A549 (cell line): ENCODE measurements around the gene GLIS1. TPM values are rescaled to one million over a fixed set of nuclear protein-coding genes. Genes with fewer than 3 reads are reported as not detected.
A peak's percentile ranks its signal among the peaks of the same experiment; 100 is the strongest.

Source experiments
- ATAC-seq, 2 experiments: fragments of 200-7000 bp in 1 of 2; fragments of >200 bp in 1 of 2; cut with Nextera tagmentation in 1 of 2; cut with Tn5 transposase in 1 of 2; 3 replicates each; pipeline versions ENCODE4 v1.8.0 to v1.9.1; 2018 to 2020; ENCODE audit warnings: mild to moderate bottlenecking in 1 of 2, moderate library complexity in 1 of 2
- CTCF ChIA-PET: fragments of 300-600 bp; sonication (Branson Sonifier 250); formaldehyde crosslinking; extraction: SDS; loops from one replicate; lab custom pipeline; 2021; ENCODE audit warnings: antibody characterized with exemption, inconsistent platforms; lab: Yijun Ruan, JAX
- POLR2A ChIA-PET: fragments of 350-600 bp; formaldehyde crosslinking; extraction: SDS; loops from one replicate; lab custom pipeline; 2021; ENCODE audit warnings: antibody characterized with exemption, inconsistent platforms; lab: Yijun Ruan, JAX
- DNase-seq, 2 experiments: peaks; one replicate each; pipeline versions ENCODE4 v3.0.0 to v3.0.0-alpha.2; 2011 to 2016; ENCODE audit warnings: low read depth in 1 of 2, low spot score in 1 of 2
- FAIRE-seq: peaks from 2 replicates; lab custom pipeline; 2011; peaks lifted over from hg19 to GRCh38; lab: Jason Lieb, UNC
- H3K27ac ChIP-seq, 2 experiments: fragments of >200 bp; sonication (Bioruptor Twin); formaldehyde crosslinking; 3 replicates each; pipeline ENCODE4 v1.5.1; 2016 to 2017
- H3K4me1 ChIP-seq: fragments of >200 bp; sonication (Bioruptor Twin); formaldehyde crosslinking; 3 replicates; pipeline ENCODE4 v1.6.1; 2016
- H3K4me2 ChIP-seq: fragments of >200 bp; sonication (Bioruptor Twin); formaldehyde crosslinking; 3 replicates; pipeline ENCODE4 v1.6.1; 2016
- H3K4me3 ChIP-seq: fragments of >200 bp; sonication (Bioruptor Twin); formaldehyde crosslinking; 3 replicates; pipeline ENCODE4 v1.5.1; 2016
- H3K9me3 ChIP-seq: fragments of >200 bp; sonication (Bioruptor Twin); formaldehyde crosslinking; 3 replicates; pipeline ENCODE4 v1.6.1; 2016
- ATOH8 ChIP-seq: fragments of 250-450 bp; sonication (Bioruptor Pico); IDR thresholded peaks from 2 replicates; pipeline ENCODE4 v1.5.0; 2020; ENCODE audit warnings: low read depth, mild to moderate bottlenecking, moderate library complexity
- BCL3 ChIP-seq: fragments of >200 bp; sonication (Bioruptor Twin); formaldehyde crosslinking; IDR thresholded peaks from 3 replicates; pipeline ENCODE4 v1.6.1; 2016
- CBX2 ChIP-seq: fragments of 200-600 bp; sonication (generic); IDR thresholded peaks from 2 replicates; pipeline ENCODE4 v1.6.1; 2016; ENCODE audit warnings: low read depth, mild to moderate bottlenecking, borderline replicate concordance
- CHD2 ChIP-seq: fragments of 150-350 bp; IDR thresholded peaks from 2 replicates; pipeline ENCODE4 v1.6.1; 2014; ENCODE audit warnings: low read length; ENCODE audit not compliant: partially characterized antibody
- E2F6 ChIP-seq: IDR thresholded peaks from 2 replicates; pipeline ENCODE4 v1.6.1; 2012; ENCODE audit warnings: low read depth, borderline replicate concordance
- EHF ChIP-seq: fragments of 250-450 bp; sonication (Bioruptor Pico); IDR thresholded peaks from 2 replicates; pipeline ENCODE4 v1.5.0; 2020; ENCODE audit warnings: mild to moderate bottlenecking
- EHMT2 ChIP-seq: fragments of 200-600 bp; sonication (generic); IDR thresholded peaks from 2 replicates; pipeline ENCODE4 v1.6.1; 2016; ENCODE audit warnings: antibody characterized with exemption, low read depth, mild to moderate bottlenecking, moderate library complexity
- ESRRA ChIP-seq: fragments of 150-350 bp; IDR thresholded peaks from 2 replicates; pipeline ENCODE4 v1.6.1; 2014; ENCODE audit warnings: mild to moderate bottlenecking, low read length, borderline replicate concordance
- GATA3 ChIP-seq: IDR thresholded peaks from 2 replicates; pipeline ENCODE4 v1.6.1; 2012; ENCODE audit warnings: borderline replicate concordance
- HES2 ChIP-seq: fragments of >200 bp; sonication (Bioruptor Twin); formaldehyde crosslinking; IDR thresholded peaks from 2 replicates; pipeline ENCODE4 v1.6.1; 2016
- HOXA7 ChIP-seq: fragments of 250-450 bp; sonication (Bioruptor Pico); IDR thresholded peaks from 2 replicates; pipeline ENCODE4 v1.5.0; 2020; ENCODE audit warnings: mild to moderate bottlenecking, moderate library complexity
- JUNB ChIP-seq: fragments of >200 bp; sonication (Bioruptor Twin); formaldehyde crosslinking; IDR thresholded peaks from 2 replicates; pipeline ENCODE4 v1.6.1; 2016
- MAZ ChIP-seq: fragments of 150-350 bp; IDR thresholded peaks from 2 replicates; pipeline ENCODE4 v1.6.1; 2014; ENCODE audit warnings: antibody characterized with exemption, low read depth, low read length, borderline replicate concordance
- MYC ChIP-seq: IDR thresholded peaks from 2 replicates; pipeline ENCODE4 v1.6.1; 2012; ENCODE audit warnings: mild to moderate bottlenecking, inconsistent platforms, low read length, improper control_type of control experiment, borderline replicate concordance
- NPAS2 ChIP-seq: fragments of 250-450 bp; sonication (Bioruptor Pico); IDR thresholded peaks from 2 replicates; pipeline ENCODE4 v1.8.0; 2022; ENCODE audit warnings: mild to moderate bottlenecking, moderate library complexity, borderline replicate concordance
- NR3C1 ChIP-seq: fragments of >200 bp; sonication (Bioruptor Twin); formaldehyde crosslinking; IDR thresholded peaks from 3 replicates; pipeline ENCODE4 v1.6.1; 2017
- POLR2A ChIP-seq: IDR thresholded peaks from 2 replicates; pipeline ENCODE4 v1.6.1; 2012; ENCODE audit warnings: mild to moderate bottlenecking, low read length
- RFX5 ChIP-seq: fragments of 450-650 bp; IDR thresholded peaks from 2 replicates; pipeline ENCODE4 v1.7.1; 2014; ENCODE audit warnings: antibody characterized with exemption, mild to moderate bottlenecking, moderate library complexity
- RNF2 ChIP-seq: fragments of 200-600 bp; sonication (generic); IDR thresholded peaks from 2 replicates; pipeline ENCODE4 v1.6.1; 2016; ENCODE audit warnings: low read depth, mild to moderate bottlenecking, antibody characterized with exemption, moderate library complexity, borderline replicate concordance
- SMC3 ChIP-seq: fragments of >200 bp; sonication (Bioruptor Twin); formaldehyde crosslinking; IDR thresholded peaks from 3 replicates; pipeline ENCODE4 v1.6.1; 2018; ENCODE audit warnings: inconsistent platforms
- TFCP2L1 ChIP-seq: fragments of 250-450 bp; sonication (Bioruptor Pico); IDR thresholded peaks from 2 replicates; pipeline ENCODE4 v1.5.0; 2021; ENCODE audit warnings: mild to moderate bottlenecking
- TP53 ChIP-seq: fragments of 250-450 bp; sonication (Bioruptor Pico); IDR thresholded peaks from 2 replicates; pipeline ENCODE4 v1.5.0; 2021; ENCODE audit warnings: mild to moderate bottlenecking, moderate library complexity
- USF2 ChIP-seq: fragments of 450-650 bp; IDR thresholded peaks from 2 replicates; pipeline ENCODE4 v1.6.1; 2014; ENCODE audit warnings: antibody characterized with exemption
- ZFP36 ChIP-seq: fragments of 450-650 bp; IDR thresholded peaks from 2 replicates; pipeline ENCODE4 v1.6.1; 2014; ENCODE audit warnings: borderline replicate concordance; ENCODE audit not compliant: partially characterized antibody
- WGBS: methylation state at CpG from one replicate; pipeline ENCODE4 v1.1.6; 2017; ENCODE audit errors: missing lambda C conversion rate; 5-methylcytosine and 5-hydroxymethylcytosine counted together
- polyA plus RNA-seq, 4 experiments: library from polyadenylated mRNA; depleted of rRNA in 3 of 4; stranded (reverse); fragments of >200 nt; fragmentation: RNase III in 1 of 4; extraction: RNeasy Plus Mini Kit Qiagen cat#74134 plus additional on column Dnase treatment in 1 of 4; gene quantifications; 2 replicates in 3 of 4; 3 replicates in 1 of 4; pipeline ENCODE4 v1.2.3, GENCODE V29; 2011 to 2017

GLIS1 gene
- polyA plus RNA-seq, 2 of the 4 experiments (the other 2 are of a cell fraction) = 0.04 TPM; not detected in 1

- CTCF ChIA-PET = no interaction called here
- POLR2A ChIA-PET = no interaction called here
- 71% methylated on average over 5 of the region's 6 CpGs for WGBS
- Histone ChIP-seq H3K4me1 (no peaks in the 10 kb centered on the region), H3K4me2 (no peak overlapping the region), H3K27ac (no peak overlapping the region), H3K4me3 (no peak overlapping the region), H3K9me3 (no peaks in the 10 kb centered on the region)
- TF ChIP-seq SMC3 = no peak
- no peak for TF ChIP-seq E2F6
- no peak for TF ChIP-seq RFX5
- TF ChIP-seq GATA3 = no peak
- no peak for TF ChIP-seq HOXA7 (CRISPR knock-in tag)
- no peak for TF ChIP-seq MYC
- DNase-seq (no peak), ATAC-seq (no peak), FAIRE-seq (no peak)
These were observed 112.3 kb downstream of the GLIS1 start for GRCh38 chr1:53626616-53627015.

- 0 out of 6 replicates have a peak, but pooled peaks of 1 of the 2 experiments have one; percentile 30 for ATAC-seq
- H3K4me2 ChIP-seq = no peak overlapping the region
- TF ChIP-seq EHF (CRISPR knock-in tag) = no peak
- TF ChIP-seq NR3C1 = no peak
- no peak for TF ChIP-seq TFCP2L1 (CRISPR knock-in tag)
- no peak for TF ChIP-seq RFX5
- TF ChIP-seq CHD2 = no peak
- TF ChIP-seq ZFP36 = no peak
- no peak for TF ChIP-seq EHMT2
- TF ChIP-seq POLR2A = no peak
- TF ChIP-seq USF2 = no peak
- no peak for TF ChIP-seq NPAS2 (CRISPR knock-in tag)
- TF ChIP-seq CBX2 = no peak
- TF ChIP-seq MYC = no peak
- TF ChIP-seq RNF2 = no peak
- TF ChIP-seq, all 56 proteins: peak for 0
- no peak overlapping the region for H3K4me3 ChIP-seq
- DNase-seq (no peak), FAIRE-seq (no peak)
- H3K27ac ChIP-seq = no peak overlapping the region
- CTCF ChIA-PET = no interaction called here
- POLR2A ChIA-PET = no interaction called here
- no peaks in the 10 kb centered on the region for H3K4me1 ChIP-seq
- 42% methylated on average over 7 of the region's 10 CpGs for whole genome bisulfite sequencing
- no peaks in the 10 kb centered on the region for H3K9me3 ChIP-seq
These were observed 113.0 kb downstream of the GLIS1 start for GRCh38 chr1:53625766-53626520.

GRCh38 chr1:53625049-53625448 lies 113.9 kb downstream of the GLIS1 start:
- no peak for ATAC-seq
- 88% methylated on average over 2 of the region's 2 CpGs for WGBS
- TF ChIP-seq MAZ (no peak), ATOH8 (no peak), BCL3 (no peak), JUNB (no peak), USF2 (no peak), HES2 (no peak), RNF2 (no peak), CHD2 (no peak), TP53 (no peak), ESRRA (no peak), ZFP36 (no peak)
- TF ChIP-seq, all 56 proteins: peak for 0
- no peak overlapping the region for H3K27ac ChIP-seq
- H3K4me3 ChIP-seq = no peak overlapping the region
- POLR2A ChIA-PET = no interaction called here
- no peak for FAIRE-seq
- DNase-seq = no peak
- no peaks in the 10 kb centered on the region for H3K4me1 ChIP-seq
- CTCF ChIA-PET = no interaction called here
- H3K9me3 ChIP-seq = no peaks in the 10 kb centered on the region
- H3K4me2 ChIP-seq = no peak overlapping the region
